ENCODE results near the gene ZFP69. TPM values are rescaled to one million over a fixed set of nuclear protein-coding genes. Genes with fewer than 3 reads are reported as not detected.

Gene ZFP69
- total RNA-seq (2014; rRNA removed; shearing (Covaris generic); ENCODE audit: low replicate concordance), result 2.6 and 2.8 TPM in 2 replicates

- peak; percentile 71 for DNase-seq
- no peaks in the 10 kb centered on the region for H3K27me3 ChIP-seq
- peaks cover 23% of the 10 kb centered on the region for H3K9me3 ChIP-seq
- peak within 1 kb of the TSS; percentile 65 for H3K4me3 ChIP-seq
- H3K36me3 ChIP-seq, result no peaks in the 10 kb centered on the region; the same call in 1 of the 2 replicates
Measured at GRCh38 chr1:40476924-40477677, at the start of gene ZFP69. TSS of gene ZFP69 (plus strand) at chr1:40477290. CDS start at chr1:40479362, 2,072 bp downstream.

GRCh38 chr1:40431385-40431784, 45.7 kb upstream of the ZFP69 start:
- no peak for DNase-seq
- no peaks in the 10 kb centered on the region for H3K9me3 ChIP-seq
- H3K27me3 ChIP-seq, result no peaks in the 10 kb centered on the region
- H3K4me3 ChIP-seq, result no peak overlapping the region
- peaks cover 9% of the 10 kb centered on the region for H3K36me3 ChIP-seq

DNA sequence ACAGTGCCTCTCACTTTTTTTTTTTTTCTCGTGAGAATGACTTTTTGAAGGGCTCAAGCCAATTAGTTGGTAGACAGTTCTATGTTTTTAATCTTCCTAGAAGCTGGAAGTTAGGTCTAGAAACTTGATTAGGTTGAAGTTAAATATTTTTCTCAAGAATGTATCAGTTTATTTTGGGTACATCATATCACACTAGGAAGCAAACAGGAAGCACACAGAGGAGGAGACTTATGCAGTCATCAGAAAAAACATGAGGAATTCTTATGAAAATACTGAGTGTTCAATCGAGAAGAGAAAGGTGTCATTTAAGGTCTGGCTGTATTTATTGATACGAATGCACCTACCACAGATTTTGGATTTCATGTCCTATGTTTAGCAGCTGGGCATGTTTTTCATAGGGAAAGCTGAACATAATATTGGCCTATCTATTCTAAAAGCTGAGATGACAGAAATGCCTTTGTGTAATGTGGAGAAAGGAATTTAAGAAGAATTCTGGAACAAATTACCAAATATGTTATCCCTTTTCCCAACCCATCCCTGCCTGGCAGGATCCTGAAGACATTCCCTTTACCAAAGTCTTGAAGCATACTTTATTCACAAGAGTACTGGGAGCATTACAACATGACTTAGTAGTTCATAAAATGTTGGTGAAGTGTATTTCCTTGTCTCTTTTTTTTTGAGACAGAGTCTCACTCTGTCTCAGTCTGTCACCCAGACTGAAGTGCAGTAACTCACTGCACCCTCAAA, 44.3 kb upstream of the ZFP69 start:
- Histone ChIP-seq H3K4me3 (no peak overlapping the region), H3K36me3 (peaks cover 9% of the 10 kb centered on the region), H3K27me3 (no peaks in the 10 kb centered on the region), H3K9me3 (no peaks in the 10 kb centered on the region)
- DNase-seq, result no peak

DNA sequence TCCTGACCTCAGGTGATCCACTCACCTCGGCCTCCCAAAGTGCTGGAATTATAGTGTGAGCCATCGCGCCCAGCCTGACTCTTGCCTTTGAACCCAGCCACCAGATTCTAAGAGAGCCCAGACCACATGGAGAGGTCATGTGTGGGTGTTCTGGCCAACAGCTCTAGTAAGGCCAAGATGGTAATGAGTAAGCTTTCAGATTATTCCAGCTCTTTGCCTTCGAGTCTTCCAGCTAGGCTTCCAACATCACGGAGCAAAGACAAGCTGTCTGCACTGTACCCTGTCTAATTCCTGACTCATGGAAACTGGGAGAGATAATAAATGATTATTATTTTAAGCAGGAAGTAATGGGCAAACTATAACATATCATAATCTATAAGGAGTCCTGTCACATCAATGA, 41.6 kb upstream of the ZFP69 start:
- DNase-seq, result peak; percentile 80
- Histone ChIP-seq H3K27me3 (no peaks in the 10 kb centered on the region), H3K4me3 (no peak overlapping the region), H3K36me3 (peaks cover 11% of the 10 kb centered on the region), H3K9me3 (no peaks in the 10 kb centered on the region; the same call in 1 of the 2 replicates)

DNA sequence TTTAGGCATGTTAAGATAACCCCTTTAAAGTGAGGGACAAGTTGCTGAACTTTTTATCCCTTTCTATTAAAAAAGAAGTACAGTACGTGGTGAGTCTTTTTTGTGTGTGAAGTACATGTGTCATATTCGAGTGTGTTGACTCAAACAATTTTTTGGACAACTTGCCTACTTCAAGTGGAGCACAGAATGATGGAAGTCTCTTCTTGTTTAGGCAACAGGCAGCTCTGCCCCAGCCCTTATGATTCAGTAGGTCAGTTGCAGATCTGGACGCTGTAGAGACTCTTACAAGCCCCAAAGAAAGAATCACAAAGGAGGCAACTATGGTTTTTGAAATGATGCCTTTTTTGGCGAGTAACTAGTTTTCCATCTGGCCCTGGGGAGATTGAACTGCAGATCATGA, 41.2 kb upstream of the ZFP69 start:
- H3K9me3 ChIP-seq, result no peaks in the 10 kb centered on the region; the same call in 1 of the 2 replicates
- H3K4me3 ChIP-seq, result no peak overlapping the region
- no peaks in the 10 kb centered on the region for H3K27me3 ChIP-seq
- H3K36me3 ChIP-seq, result peaks cover 11% of the 10 kb centered on the region
- peak; percentile 62 for DNase-seq

DNA sequence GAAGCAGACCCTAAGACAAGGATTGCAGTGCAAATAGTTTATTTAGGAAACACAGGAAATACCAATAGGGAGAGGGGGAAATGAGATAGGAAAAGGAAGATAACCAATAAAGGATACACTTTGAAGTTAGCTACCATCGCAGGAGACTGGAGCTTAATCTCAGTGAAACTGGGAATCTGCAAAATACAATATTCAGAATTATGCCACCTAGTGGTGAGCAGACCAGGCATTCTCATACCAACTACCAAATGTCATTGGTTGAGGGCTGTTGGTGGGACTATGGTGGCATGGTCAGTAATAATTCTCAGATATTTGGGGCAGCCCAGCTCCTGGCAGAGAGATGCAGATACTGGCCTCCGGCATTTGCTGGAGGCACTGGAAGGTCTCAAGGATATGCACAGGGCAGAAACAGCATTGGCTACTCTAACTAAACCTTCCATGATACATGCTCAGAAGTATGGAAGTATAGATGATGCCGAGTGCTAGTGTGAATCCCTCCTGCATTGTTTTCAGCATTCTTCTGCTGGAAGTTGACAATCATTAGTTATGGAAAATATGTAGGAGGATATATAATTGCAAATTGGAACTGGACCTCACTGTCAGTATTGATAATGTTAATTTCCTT, 38.6 kb upstream of the ZFP69 start:
- Histone ChIP-seq H3K36me3 (peaks cover 11% of the 10 kb centered on the region), H3K27me3 (no peaks in the 10 kb centered on the region), H3K4me3 (no peak overlapping the region), H3K9me3 (no peaks in the 10 kb centered on the region; the same call in 1 of the 2 replicates)
- DNase-seq, result no peak

DNA sequence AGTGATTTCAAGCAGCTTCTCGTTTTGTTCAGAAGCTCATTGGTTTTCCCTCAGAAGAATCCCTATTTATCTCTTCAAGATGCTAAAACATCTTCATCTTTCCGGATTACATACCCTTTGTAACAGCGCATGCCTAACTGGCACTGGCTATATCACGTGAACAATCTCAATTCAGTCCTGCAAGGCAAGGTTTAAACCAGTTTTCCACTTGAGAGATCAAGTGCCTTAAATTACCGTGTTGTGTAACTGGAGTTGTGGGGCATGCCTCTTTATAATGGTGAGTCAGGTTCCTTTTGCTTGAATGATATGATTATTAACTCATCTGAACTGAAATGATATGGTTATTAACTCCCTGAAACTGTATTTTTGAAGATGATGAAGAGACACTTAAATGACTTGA, 37.8 kb upstream of the ZFP69 start:
- Histone ChIP-seq H3K27me3 (no peaks in the 10 kb centered on the region), H3K4me3 (no peak overlapping the region), H3K36me3 (peaks cover 18% of the 10 kb centered on the region), H3K9me3 (no peaks in the 10 kb centered on the region; the same call in 1 of the 2 replicates)
- no peak for DNase-seq

- H3K4me3 ChIP-seq, result peak within 1 kb of the TSS; percentile 69
- peaks cover 30% of the 10 kb centered on the region for H3K9me3 ChIP-seq
- DNase-seq, result peak; percentile 94
- H3K27me3 ChIP-seq, result no peaks in the 10 kb centered on the region
- peaks cover 39% of the 10 kb centered on the region for H3K36me3 ChIP-seq
Measured at GRCh38 chr1:40449684-40450494, 27.2 kb upstream of the ZFP69 start, which contains the start of gene ZFP69B. TSS of gene ZFP69B (plus strand) at chr1:40450476. CDS start at chr1:40450962, 486 bp downstream.

DNA sequence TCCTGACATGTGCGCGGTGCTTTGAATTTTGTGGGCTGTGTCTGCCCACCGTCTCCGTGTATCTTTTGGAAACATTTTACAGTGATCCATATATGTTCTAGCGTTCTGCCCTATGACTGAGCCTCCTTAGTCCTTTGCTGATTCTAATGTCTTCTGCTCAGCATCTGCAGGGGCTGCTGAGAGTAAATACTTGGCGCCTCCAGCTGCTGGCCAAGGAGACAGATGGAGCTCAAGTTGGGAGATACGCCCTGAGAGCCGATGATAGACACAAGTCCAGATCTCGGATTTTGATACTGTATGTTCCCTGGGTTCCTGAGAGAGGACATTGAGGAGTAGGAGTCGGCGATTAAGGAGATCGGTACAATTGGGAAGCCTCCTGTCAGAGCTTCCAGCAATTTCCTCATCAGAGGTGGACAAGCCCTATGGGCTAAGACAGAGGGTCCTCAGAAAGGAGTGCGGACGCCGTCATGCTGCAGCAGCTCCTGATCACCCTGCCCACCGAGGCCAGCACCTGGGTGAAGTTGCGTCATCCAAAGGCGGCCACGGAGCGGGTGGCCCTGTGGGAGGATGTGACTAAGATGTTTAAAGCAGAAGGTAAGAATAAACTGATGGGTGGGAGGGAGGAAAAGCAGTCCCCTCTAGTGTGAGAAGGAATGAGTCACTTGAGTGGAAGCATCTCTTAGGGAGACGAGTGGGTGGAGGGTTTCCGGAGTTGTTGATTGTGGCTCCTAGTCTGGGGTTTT, 26.4 kb upstream of the ZFP69 start:
- peak; percentile 9 for DNase-seq
- Histone ChIP-seq H3K4me3 (peak overlapping the region; percentile 69), H3K27me3 (no peaks in the 10 kb centered on the region), H3K9me3 (peaks cover 34% of the 10 kb centered on the region), H3K36me3 (peaks cover 40% of the 10 kb centered on the region)

DNA sequence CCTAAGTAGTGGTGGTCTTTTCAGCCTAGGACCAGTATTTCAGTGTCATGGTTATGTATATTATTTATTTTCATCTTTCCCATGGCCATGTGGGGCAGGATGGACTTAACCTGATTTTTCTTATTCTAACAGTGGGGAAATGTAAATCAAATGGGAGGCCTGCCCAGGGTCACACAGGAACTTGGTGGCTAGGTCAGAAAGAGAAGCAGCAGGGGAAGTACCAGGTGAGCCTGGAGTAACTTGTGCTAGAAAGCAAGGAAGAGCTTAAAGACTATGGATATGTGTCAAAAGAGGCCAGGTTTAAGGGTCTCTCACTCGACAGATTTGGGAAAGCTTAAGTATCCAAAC, 25.9 kb upstream of the ZFP69 start:
- Histone ChIP-seq H3K36me3 (peaks cover 41% of the 10 kb centered on the region), H3K4me3 (no peak overlapping the region), H3K9me3 (peaks cover 32% of the 10 kb centered on the region), H3K27me3 (no peaks in the 10 kb centered on the region)
- DNase-seq, result no peak

- H3K9me3 ChIP-seq, result peaks cover 43% of the 10 kb centered on the region
- no peak for DNase-seq
- H3K36me3 ChIP-seq, result peaks cover 69% of the 10 kb centered on the region
- no peaks in the 10 kb centered on the region for H3K27me3 ChIP-seq
- no peak overlapping the region for H3K4me3 ChIP-seq
Measured at GRCh38 chr1:40454873-40455272, 22.2 kb upstream of the ZFP69 start.

DNA sequence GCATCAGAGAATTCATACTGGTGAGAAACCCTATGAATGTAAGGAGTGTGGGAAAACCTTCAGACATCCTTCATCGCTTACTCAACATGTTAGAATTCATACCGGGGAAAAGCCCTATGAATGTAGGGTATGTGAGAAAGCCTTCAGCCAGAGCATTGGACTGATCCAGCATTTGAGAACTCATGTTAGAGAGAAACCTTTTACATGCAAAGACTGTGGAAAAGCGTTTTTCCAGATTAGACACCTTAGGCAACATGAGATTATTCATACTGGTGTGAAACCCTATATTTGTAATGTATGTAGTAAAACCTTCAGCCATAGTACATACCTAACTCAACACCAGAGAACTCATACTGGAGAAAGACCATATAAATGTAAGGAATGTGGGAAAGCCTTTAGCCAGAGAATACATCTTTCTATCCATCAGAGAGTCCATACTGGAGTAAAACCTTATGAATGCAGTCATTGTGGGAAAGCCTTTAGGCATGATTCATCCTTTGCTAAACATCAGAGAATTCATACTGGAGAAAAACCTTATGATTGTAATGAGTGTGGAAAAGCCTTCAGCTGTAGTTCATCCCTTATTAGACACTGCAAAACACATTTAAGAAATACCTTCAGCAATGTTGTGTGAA, 14.0 kb upstream of the ZFP69 start:
- no peak for DNase-seq
- H3K9me3 ChIP-seq, result peaks cover 76% of the 10 kb centered on the region
- no peaks in the 10 kb centered on the region for H3K27me3 ChIP-seq
- H3K4me3 ChIP-seq, result no peak overlapping the region
- peaks cover 82% of the 10 kb centered on the region for H3K36me3 ChIP-seq

- DNase-seq, result no peak
- H3K4me3 ChIP-seq, result no peak overlapping the region
- H3K36me3 ChIP-seq, result peaks cover 44% of the 10 kb centered on the region
- H3K9me3 ChIP-seq, result peaks cover 42% of the 10 kb centered on the region
- H3K27me3 ChIP-seq, result no peaks in the 10 kb centered on the region
Measured at GRCh38 chr1:40469327-40469726, 7.8 kb upstream of the ZFP69 start.

GRCh38 chr1:40475268-40475667, 1.8 kb upstream of the ZFP69 start:
- H3K36me3 ChIP-seq, result no peaks in the 10 kb centered on the region
- no peak for DNase-seq
- H3K4me3 ChIP-seq, result no peak overlapping the region
- no peaks in the 10 kb centered on the region for H3K27me3 ChIP-seq
- peaks cover 25% of the 10 kb centered on the region for H3K9me3 ChIP-seq

DNA sequence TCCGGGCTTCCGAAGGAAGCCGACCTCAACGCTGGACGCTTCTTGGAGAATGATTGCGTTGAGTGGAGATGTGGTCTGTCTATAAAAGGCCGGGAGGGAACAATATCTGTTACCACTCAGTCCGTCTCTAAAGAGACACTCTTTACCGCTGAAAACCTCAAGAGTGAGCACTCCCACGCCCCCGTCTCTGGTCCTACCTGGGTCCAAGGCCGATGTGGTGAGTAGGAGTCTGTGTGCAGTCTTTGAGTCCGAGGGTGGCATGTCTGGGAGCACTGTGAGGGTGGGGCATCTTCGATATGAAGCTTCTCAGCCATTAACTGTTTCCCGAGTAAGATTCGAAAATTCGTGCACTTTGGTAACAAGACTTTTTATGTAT, 576 bp downstream of the ZFP69 start:
- peak; percentile 4 for DNase-seq
- peak overlapping the region; percentile 65 for H3K4me3 ChIP-seq
- no peaks in the 10 kb centered on the region; the same call in 1 of the 2 replicates for H3K36me3 ChIP-seq
- H3K27me3 ChIP-seq, result no peaks in the 10 kb centered on the region
- H3K9me3 ChIP-seq, result peaks cover 23% of the 10 kb centered on the region
